Smooth muscle cell (in vitro differentiated cells): ENCODE measurements around the gene COQ10B. TPM values are rescaled to one million over a fixed set of nuclear protein-coding genes. Genes with fewer than 3 reads are reported as not detected.
A peak's percentile ranks its signal among the peaks of the same experiment; 100 is the strongest.

Experiments
- DNase-seq: peaks from one replicate; lab custom pipeline; 2025; ENCODE audit not compliant: unreplicated experiment; lab: John Stamatoyannopoulos, UW
- H2AFZ ChIP-seq: fragments of 200-600 bp; sonication (generic); 2 replicates; pipeline ENCODE4 v1.6.0; 2016; ENCODE audit warnings: antibody characterized with exemption, low read depth, mild to moderate bottlenecking
- H3F3A ChIP-seq: fragments of 200-600 bp; sonication (generic); 2 replicates; pipeline ENCODE4 v1.6.0; 2017; ENCODE audit warnings: antibody characterized with exemption, low read depth
- H3K27ac ChIP-seq: fragments of 200-600 bp; sonication (generic); 2 replicates; pipeline ENCODE4 v1.5.1; 2016; ENCODE audit warnings: low read depth, mild to moderate bottlenecking
- H3K27me3 ChIP-seq: fragments of 200-600 bp; sonication (generic); 2 replicates; pipeline ENCODE4 v1.6.1; 2016; ENCODE audit warnings: low read depth, mild to moderate bottlenecking
- H3K36me3 ChIP-seq: fragments of 200-600 bp; sonication (generic); 2 replicates; pipeline ENCODE4 v1.5.1; 2016; ENCODE audit warnings: low read depth
- H3K4me1 ChIP-seq: fragments of 200-600 bp; sonication (generic); 2 replicates; pipeline ENCODE4 v1.5.1; 2016; ENCODE audit warnings: low read depth
- H3K4me2 ChIP-seq: fragments of 200-600 bp; sonication (generic); 2 replicates; pipeline ENCODE4 v1.6.0; 2016; ENCODE audit warnings: mild to moderate bottlenecking
- H3K4me3 ChIP-seq: fragments of 200-600 bp; sonication (generic); 2 replicates; pipeline ENCODE4 v1.5.1; 2016; ENCODE audit warnings: mild to moderate bottlenecking
- H3K79me2 ChIP-seq: fragments of 200-600 bp; sonication (generic); 2 replicates; pipeline ENCODE4 v1.6.0; 2016; ENCODE audit warnings: low read depth, mild to moderate bottlenecking
- H3K9ac ChIP-seq: fragments of 200-600 bp; sonication (generic); 2 replicates; pipeline ENCODE4 v1.6.0; 2016; ENCODE audit warnings: low read depth
- H3K9me3 ChIP-seq: fragments of 200-600 bp; sonication (generic); replicated peaks from 2 replicates; pipeline ENCODE4 v1.5.1; 2016; ENCODE audit warnings: low read depth
- H4K20me1 ChIP-seq: fragments of 200-600 bp; sonication (generic); 2 replicates; pipeline ENCODE4 v1.6.0; 2016; ENCODE audit warnings: low read depth
- CTCF ChIP-seq: fragments of 200-600 bp; sonication (generic); IDR thresholded peaks from 2 replicates; pipeline ENCODE4 v1.5.1; 2017; ENCODE audit warnings: borderline replicate concordance, mild to moderate bottlenecking, antibody characterized with exemption; ENCODE audit not compliant: insufficient read depth, poor library complexity, severe bottlenecking
- WGBS: methylation state at CpG from one replicate; pipeline ENCODE4 v1.1.7; 2016; ENCODE audit warnings: low lambda C conversion rate; 5-methylcytosine and 5-hydroxymethylcytosine counted together
- polyA plus RNA-seq: library from polyadenylated mRNA; unstranded; fragments of >200 nt; fragmentation: Nextera tagmentation; extraction: Ambion mirVana; gene quantifications from 2 replicates; pipeline ENCODE4 v1.2.1, GENCODE V29; 2016
- total RNA-seq: library from RNA; depleted of rRNA; stranded (reverse); fragments of >200 nt; gene quantifications from 2 replicates; pipeline ENCODE4 v1.2.3, GENCODE V29; 2014

The COQ10B gene
- 50.6 and 74.0 TPM in 2 replicates for total RNA-seq
- 52.4 and 61.5 TPM in 2 replicates for polyA plus RNA-seq

DNA sequence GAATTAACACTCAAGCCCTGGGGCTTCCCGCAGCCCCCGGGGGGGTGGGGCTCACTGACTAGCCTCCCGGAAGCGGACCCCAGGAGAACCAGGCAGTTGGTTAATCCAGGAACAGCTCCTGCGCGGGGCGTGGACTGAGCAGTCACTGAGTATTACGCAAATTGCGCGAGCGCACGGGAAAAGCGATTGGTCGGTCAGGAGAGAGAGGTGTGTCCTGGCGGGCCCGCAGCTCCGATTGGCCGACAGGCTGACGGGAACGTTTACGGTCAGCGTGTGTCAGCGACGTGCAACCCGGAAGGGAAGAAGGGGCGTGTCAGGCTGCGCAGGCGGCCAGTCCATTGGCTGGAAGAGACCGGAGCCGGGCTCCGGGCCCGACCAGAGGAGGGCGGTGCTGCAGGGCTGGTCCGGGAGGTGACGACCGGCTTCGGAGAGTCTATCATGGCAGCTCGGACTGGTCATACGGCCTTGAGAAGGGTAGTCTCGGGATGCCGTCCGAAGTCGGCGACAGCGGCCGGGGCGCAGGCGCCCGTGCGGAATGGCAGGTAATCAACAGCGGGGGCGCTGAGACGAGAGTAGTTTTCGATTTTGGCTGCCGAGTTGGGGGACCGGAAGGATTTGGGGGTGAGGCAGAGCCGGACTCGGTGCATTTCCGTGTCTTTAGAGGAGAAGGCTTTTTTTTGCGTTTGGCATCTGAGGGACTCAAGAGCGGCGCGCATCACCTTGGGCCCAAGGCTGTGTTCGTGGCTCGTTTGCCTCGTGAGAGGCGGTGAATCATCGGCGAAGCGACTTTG lies at the start of gene COQ10B:
Gene COQ10B (plus strand): TSS at position 430 of the 791 bp plus-strand sequence. CDS start 9 bp downstream, at position 439.
- no peaks in the 10 kb centered on the region for H3K27me3 ChIP-seq
- no peaks in the 10 kb centered on the region for H3F3A ChIP-seq
- no peaks in the 10 kb centered on the region for H3K36me3 ChIP-seq
- peaks cover 45% of the 10 kb centered on the region for H3K79me2 ChIP-seq
- DNase-seq, result peak; percentile 94
- H3K4me2 ChIP-seq, result peak within 1 kb of the TSS; percentile 92
- peaks cover 11% of the 10 kb centered on the region for H3K4me1 ChIP-seq
- H3K4me3 ChIP-seq, result peak within 1 kb of the TSS; percentile 91
- H4K20me1 ChIP-seq, result peaks cover 45% of the 10 kb centered on the region
- H3K27ac ChIP-seq, result peak within 1 kb of the TSS; percentile 100
- peak within 1 kb of the TSS; percentile 56 for H2AFZ ChIP-seq
- 1% methylated on average over 70 of the region's 70 CpGs for WGBS
- TF ChIP-seq CTCF, result no peak
- no peaks in the 10 kb centered on the region for H3K9me3 ChIP-seq
- peak within 1 kb of the TSS; percentile 100 for H3K9ac ChIP-seq

GRCh38 chr2:197405582-197405981 lies 47.8 kb upstream of the COQ10B start:
- H3K4me1 ChIP-seq, result no peaks in the 10 kb centered on the region
- 99% methylated on average over 2 of the region's 2 CpGs for WGBS
- H2AFZ ChIP-seq, result no peak overlapping the region
- no peak overlapping the region for H3K4me3 ChIP-seq
- no peak for TF ChIP-seq CTCF
- H3K9ac ChIP-seq, result no peak overlapping the region
- peaks cover 79% of the 10 kb centered on the region for H3K36me3 ChIP-seq
- H3K27me3 ChIP-seq, result no peaks in the 10 kb centered on the region
- H3K79me2 ChIP-seq, result peaks cover 45% of the 10 kb centered on the region
- H3K4me2 ChIP-seq, result no peak overlapping the region
- peaks cover 86% of the 10 kb centered on the region for H4K20me1 ChIP-seq
- DNase-seq, result no peak
- H3K27ac ChIP-seq, result no peak overlapping the region
- H3F3A ChIP-seq, result peaks cover 12% of the 10 kb centered on the region
- H3K9me3 ChIP-seq, result no peaks in the 10 kb centered on the region

- no peak for DNase-seq
These were observed 39.3 kb upstream of the COQ10B start for GRCh38 chr2:197414039-197414438.

More at GRCh38 chr2:197414039-197414438, 39.3 kb upstream of the COQ10B start:
- Histone ChIP-seq H3F3A (no peaks in the 10 kb centered on the region), H3K4me3 (no peak overlapping the region), H2AFZ (no peak overlapping the region), H3K27ac (no peak overlapping the region), H3K36me3 (peaks cover 40% of the 10 kb centered on the region), H3K4me1 (no peaks in the 10 kb centered on the region), H3K9me3 (no peaks in the 10 kb centered on the region), H3K27me3 (no peaks in the 10 kb centered on the region), H4K20me1 (peaks cover 95% of the 10 kb centered on the region), H3K79me2 (peaks cover 76% of the 10 kb centered on the region), H3K9ac (no peak overlapping the region), H3K4me2 (no peak overlapping the region)
- WGBS, result 97% methylated on average over 5 of the region's 5 CpGs
- TF ChIP-seq CTCF, result no peak
